Gastrocnemius medialis (tissue), 4 donors: ENCODE results near the gene GPR183. TPM values are rescaled to one million over a fixed set of nuclear protein-coding genes. Genes with fewer than 3 reads are reported as not detected.

ENCODE experiments used
- ATAC-seq, 2 donors: fragments of 150-250 bp; one replicate each; pipeline ENCODE4 v1.9.1; 2016
- DNase-seq, 2 donors: peaks; one replicate each; pipeline ENCODE4 v3.0.0-alpha.2; 2019
- H3K27ac ChIP-seq, 4 donors: fragments of 200-600 bp; sonication (generic); 1 replicate in 1 of 4; 2 replicates in 3 of 4; pipeline ENCODE4 v1.5.1; 2016 to 2018; ENCODE audit warnings: mild to moderate bottlenecking in 2 of 4, moderate library complexity in 1 of 4
- H3K27me3 ChIP-seq, 3 donors: fragments of 200-600 bp; sonication (generic) in 2 of 3; 1 replicate in 1 of 3; 2 replicates in 2 of 3; pipeline versions ENCODE4 v1.5.1 to v1.6.0; 2016 to 2019; ENCODE audit warnings: mild to moderate bottlenecking in 1 of 3, moderate library complexity in 1 of 3
- H3K36me3 ChIP-seq, 2 donors: fragments of 200-600 bp; sonication (generic) in 1 of 2; one replicate each; pipeline ENCODE4 v1.5.1; 2017 to 2018
- H3K4me1 ChIP-seq, 2 donors: fragments of 200-600 bp; sonication (generic) in 1 of 2; one replicate each; pipeline ENCODE4 v1.5.1; 2016 to 2017; ENCODE audit warnings: mild to moderate bottlenecking in 2 of 2
- H3K4me3 ChIP-seq, 4 donors: fragments of 200-600 bp; sonication (generic) in 3 of 4; 1 replicate in 1 of 4; 2 replicates in 3 of 4; pipeline ENCODE4 v1.5.1; 2016 to 2019; ENCODE audit warnings: mild to moderate bottlenecking in 2 of 4
- H3K9me3 ChIP-seq, 3 donors: fragments of 200-600 bp; sonication (generic) in 2 of 3; 1 replicate in 1 of 3; 2 replicates in 2 of 3; pipeline ENCODE4 v1.5.1; 2016 to 2019
- CTCF ChIP-seq, 5 experiments: fragments of 450-650 bp in 3 of 5; fragments of 200-600 bp in 2 of 5; sonication (generic) in 2 of 5; IDR thresholded peaks in 4 of 5; conservative IDR thresholded peaks in 1 of 5; 1 replicate in 4 of 5; 2 replicates in 1 of 5; pipeline ENCODE4 v1.5.1; 2016 to 2019; ENCODE audit warnings: antibody characterized with exemption in 5 of 5, mild to moderate bottlenecking in 3 of 5, moderate library complexity in 3 of 5
- POLR2A ChIP-seq, 2 donors: fragments of 450-650 bp; IDR thresholded peaks; one replicate each; pipeline ENCODE4 v1.6.1; 2017; ENCODE audit warnings: antibody characterized with exemption in 2 of 2, mild to moderate bottlenecking in 2 of 2, moderate library complexity in 2 of 2
- in situ Hi-C, 4 donors: fragments of 200-750 bp; cut with MboI; loops; one replicate each; pipeline versions ENCODE4 v1.15.0 to v1.8.0; 2017; ENCODE audit warnings: low sequenced_read_pairs in 4 of 4
- intact Hi-C: fragments of 100-400 bp; cut with DNase I; formaldehyde crosslinking; loops from one replicate; pipeline ENCODE4 v1.15.1; 2023; ENCODE audit warnings: low total_unique reads
- microRNA counts, 2 donors: library from miRNA; unstranded; fragments of <30 nt; microRNA quantifications; one replicate each; lab custom pipeline; 2016
- microRNA-seq, 2 donors: library from miRNA; unstranded; fragments of <30 nt; microRNA quantifications; one replicate each; pipeline ENCODE4, GENCODE V29; 2016; ENCODE audit warnings: borderline replicate concordance in 2 of 2
- total RNA-seq, 4 donors: library from RNA; depleted of rRNA; stranded (reverse); fragments of >200 nt; gene quantifications; one replicate each; pipeline versions ENCODE4 v1.1.0 to v1.2.3, GENCODE V29; 2016

GPR183 gene
- total RNA-seq, 4 donors from 2014 or later, result 0.49 to 3.4 (median 2.5) TPM

GRCh38 chr13:99246100-99246499, 61.1 kb downstream of the GPR183 start:
- Histone ChIP-seq H3K27ac (no peak overlapping the region), H3K4me3 (no peak overlapping the region), H3K4me1 (no peaks in the 10 kb centered on the region), H3K27me3 (no peaks in the 10 kb centered on the region), H3K9me3 (no peaks in the 10 kb centered on the region), H3K36me3 (peaks cover 0 to 7% of the 10 kb centered on the region in 2 donors)
- intact Hi-C loops (no loop called here), in situ Hi-C loops (no loop called here)
- DNase-seq (no peak), ATAC-seq (no peak)
- TF ChIP-seq POLR2A (IDR thresholded peaks at IDR 0.05), result no peak
- no peak for TF ChIP-seq CTCF (IDR thresholded peaks at IDR 0.05 in 4 of 5, conservative IDR thresholded peaks at IDR 0.05 in 1 of 5)

MicroRNA genes within 50 kb of the gene (microRNA counts, 767-probe panel; counts per million panel counts)
- 356 to 448 counts per million in 2 donors for microRNA hsa-miR-623 (lab: Ali Mortazavi, UCI)

Small RNAs within 50 kb of the gene (microRNA-seq; reads per million reads assigned to microRNA genes)
- 0 reads per million in 2 donors for gene MIR623

Other genes with a start within 250 kb of the GPR183 start
- gene UBAC2, start 106.5 kb downstream of the GPR183 start, total RNA-seq, result 10 to 100 TPM; 51.0 to 71.5 (median 61.1) TPM
- gene GPR18, start 49.0 kb downstream of the GPR183 start, total RNA-seq, result not detected
- 10 to 100 TPM; 47.3 to 69.9 (median 55.7) TPM for gene TM9SF2, start 194.1 kb upstream of the GPR183 start, total RNA-seq